ENCODE measurements around the gene LONRF3.

The LONRF3 gene

DNA sequence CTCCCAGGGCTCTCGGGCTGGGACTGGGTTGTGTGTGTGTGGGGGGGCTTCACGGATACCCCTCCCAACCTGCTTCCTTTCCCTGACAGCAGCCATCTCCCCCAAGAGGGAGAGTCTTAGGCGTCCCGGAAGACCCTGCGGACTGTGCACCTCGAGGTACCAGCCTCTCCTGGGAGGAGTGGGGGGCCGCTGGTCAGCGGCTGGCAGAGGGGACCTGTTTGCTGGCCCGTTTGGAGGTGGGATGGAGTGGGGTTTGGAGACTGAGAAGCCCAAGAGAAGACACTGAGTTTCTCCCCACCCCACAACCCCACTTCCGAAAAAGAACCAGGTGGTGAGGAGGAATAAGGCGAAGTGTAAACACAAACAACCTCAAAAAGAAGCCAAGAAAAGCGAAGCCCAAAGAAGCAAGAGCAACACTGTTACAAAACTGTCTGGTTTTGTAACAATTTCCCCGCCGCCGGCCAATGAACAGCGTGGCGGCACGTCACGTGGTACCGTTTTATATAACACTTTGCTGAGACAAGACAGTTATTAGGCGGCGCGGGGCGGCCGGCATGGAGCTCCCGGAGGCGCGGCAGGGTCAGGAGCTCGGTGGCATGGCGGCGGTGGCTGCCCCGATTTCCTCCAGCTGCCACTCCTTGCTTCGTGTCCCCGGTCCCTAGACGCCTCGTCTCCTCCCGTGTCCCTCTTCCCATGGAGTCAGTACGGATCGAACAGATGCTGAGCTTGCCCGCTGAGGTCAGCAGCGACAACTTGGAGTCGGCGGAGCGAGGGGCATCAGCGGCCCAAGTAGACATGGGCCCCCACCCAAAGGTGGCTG lies at the start of gene LONRF3:
TSS of gene LONRF3 (plus strand) at position 531 of the 820 bp plus-strand sequence. CDS start at position 694, 163 bp downstream.
- peak; percentile 59 for DNase-seq

DNA sequence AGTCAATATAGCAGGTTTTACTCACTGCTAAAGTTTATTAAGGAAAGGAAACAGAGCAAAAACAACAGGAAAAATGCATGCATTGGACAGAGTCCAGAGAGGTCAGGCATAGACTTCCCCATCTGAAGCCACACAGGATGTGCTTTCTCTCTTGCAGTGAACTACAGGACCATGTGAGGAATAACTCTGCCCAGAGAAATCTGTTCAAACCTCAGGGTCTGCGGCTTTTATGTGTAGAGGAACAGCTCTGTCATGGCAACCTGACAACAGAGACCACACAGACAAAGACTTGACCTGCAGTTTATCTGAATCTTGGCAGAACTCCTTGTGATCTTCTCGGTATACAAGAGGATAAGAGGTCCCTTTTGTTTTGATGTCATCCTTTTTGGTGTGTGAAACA lies 46.3 kb upstream of the LONRF3 start:
- DNase-seq = no peak

DNA sequence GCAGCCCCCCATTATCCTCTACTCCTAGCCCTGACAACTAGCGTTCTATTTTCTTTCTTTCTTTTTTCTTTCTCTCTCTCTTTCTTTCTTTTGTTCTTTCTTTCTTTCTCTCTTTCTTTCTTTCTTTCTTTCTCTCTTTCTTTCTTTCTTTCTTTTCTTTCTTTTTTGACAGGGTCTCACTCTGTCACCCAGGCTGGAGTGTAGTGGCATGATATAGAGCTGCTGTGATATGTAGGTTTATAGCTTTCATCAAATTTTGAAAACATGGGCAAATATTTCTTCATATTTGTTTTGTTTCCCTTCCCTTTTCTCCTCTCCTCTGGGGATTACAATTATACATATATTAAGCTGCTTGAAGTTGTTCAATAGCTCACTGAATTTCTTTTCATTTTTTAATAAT lies 39.1 kb upstream of the LONRF3 start:
- DNase-seq = no peak

DNA sequence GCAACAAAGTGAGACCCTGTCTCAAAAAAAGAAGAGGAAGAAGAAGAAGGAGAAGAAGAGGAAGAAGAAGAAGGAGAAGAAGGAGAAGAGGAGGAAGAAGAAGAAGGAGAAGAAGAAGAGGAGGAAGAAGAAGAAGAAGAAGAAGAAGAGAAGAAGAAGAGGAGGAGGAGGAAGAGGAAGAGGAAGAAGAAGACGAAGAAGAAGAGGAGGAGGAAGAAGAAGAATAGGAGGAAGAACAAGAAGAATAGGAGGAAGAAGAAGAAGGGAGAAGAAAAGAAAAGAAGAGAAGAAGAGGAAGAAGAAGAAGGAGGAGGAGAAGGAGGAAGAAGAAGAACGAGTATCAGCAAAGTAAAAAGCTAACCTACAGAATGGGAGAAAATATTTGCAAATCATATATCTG lies 33.3 kb upstream of the LONRF3 start:
- no peak for DNase-seq

DNA sequence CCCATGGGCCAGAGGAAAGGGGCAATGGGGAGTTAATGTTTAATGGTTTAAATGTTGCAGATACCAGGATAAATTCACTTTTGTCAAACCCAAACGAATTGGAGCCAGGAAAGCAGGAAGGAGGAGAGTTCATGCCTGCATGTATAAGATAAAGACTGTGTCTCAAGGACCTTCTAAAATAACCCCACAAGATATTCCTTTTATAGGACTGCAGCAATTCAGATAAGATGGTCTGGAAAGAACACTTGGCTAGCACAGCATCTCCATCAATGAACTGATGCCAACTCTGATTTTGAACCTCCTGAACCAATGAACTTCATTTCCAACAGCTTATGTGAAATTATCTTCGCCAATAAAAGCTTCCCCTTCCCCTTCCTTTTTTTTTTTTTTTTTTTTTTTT lies 31.3 kb upstream of the LONRF3 start:
- no peak for DNase-seq

DNA sequence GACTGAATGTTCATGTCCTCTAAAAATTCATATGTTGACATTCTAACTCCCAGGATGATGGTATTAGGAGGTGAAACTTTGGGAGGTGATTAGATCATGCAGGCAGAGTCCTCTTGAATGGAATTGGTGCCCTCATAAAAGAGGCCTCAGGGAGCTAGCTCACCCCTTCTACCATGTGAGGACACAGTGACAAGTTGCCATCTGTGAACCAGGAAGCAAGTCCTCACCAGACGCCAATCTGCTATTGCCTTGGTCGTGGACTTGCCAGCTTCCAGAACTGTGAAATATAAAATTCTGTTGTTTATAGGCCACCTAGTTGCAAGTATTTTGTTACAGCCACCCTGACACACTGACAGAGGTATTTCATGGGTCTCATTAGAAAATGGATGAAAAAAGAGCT lies 28.5 kb upstream of the LONRF3 start:
- DNase-seq = no peak

DNA sequence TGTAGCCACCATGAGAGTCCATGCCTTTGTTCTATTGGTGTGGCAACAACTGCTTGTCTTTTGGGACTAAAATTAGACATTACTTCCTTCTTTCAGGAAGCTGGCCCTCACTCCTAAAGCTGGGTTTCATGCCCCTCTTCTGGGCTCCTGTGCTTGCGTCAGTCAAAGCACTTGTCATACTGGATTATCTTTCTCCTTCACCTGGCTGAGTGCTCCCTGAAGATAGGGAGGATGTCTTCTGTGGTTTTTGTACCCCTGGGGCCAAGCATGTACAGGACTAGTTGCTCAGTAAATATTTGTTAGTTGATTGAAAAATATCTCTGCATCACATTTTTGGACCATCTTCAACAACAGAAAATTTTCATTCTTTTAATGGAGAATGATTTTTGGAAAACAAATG lies 26.1 kb upstream of the LONRF3 start:
- no peak for DNase-seq

DNA sequence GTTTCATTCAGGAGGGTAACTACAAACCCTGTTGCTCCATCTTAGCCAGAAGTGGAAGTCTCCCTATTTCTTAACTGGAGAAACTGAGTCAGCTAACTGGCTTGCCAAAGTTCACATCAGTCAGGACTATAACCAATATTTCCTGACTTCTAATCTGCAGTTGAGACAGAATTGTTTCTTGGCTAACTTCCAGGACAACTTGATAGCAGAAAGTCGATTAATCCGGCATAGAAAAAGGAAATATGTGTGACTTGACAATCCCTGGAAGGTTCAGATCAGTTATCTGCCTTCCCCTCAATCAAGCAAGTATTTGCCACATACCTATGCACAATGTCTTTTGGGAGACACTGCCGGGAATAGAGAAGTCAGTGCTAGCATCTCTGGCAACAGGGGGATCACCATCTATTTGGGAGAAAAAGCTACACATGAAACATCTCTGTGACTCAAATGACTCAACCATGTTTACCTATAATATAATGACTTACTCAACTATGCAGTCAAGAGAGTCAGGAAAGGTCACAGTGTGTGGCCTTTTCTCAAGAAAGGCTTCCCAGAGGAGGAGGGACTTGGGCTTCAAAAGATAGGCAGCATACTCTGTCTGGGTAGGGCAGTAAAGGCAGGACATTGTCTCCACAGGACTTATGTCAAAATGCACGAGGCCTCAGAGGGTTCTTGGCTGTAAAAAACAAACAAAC lies 12.4 kb upstream of the LONRF3 start:
- DNase-seq = no peak

DNA sequence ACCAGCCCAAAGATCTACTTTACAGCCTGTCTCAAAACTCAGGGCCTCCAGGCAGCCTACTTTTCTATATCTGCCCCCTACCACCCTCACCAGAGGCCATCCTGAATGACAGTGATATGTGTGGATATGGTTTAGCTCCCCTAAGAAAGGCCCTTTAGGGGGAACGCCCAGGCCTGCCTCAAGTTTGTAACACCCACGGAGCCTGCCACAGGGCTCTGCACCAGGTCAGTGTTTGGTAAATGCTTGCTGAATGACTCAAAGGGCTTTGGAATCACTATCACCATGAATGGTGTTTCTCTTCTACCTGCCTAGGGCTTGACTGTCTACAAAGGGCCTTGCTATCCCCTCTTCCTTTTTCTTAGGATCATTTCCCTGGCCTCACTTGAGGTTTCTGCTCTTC lies 11.3 kb upstream of the LONRF3 start:
- DNase-seq = no peak

DNA sequence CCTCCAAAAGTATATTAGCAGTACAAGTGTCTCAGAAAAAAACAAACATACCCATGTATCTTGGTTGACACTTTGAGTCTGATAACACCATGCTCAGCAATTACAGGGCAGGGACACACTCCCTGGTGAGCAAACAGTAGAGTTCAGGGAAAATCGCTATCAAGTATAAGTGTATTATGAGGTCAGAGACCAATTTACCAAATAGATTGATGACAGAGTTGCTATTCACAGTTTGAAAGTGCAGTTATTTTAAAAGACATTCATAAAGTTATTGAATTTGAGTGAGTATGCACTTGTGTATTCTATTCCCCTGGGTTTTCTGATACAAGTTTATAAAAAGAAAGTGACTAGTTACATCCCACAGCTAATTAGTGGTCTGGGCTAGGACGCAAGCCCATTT lies 10.2 kb upstream of the LONRF3 start:
- no peak for DNase-seq

DNA sequence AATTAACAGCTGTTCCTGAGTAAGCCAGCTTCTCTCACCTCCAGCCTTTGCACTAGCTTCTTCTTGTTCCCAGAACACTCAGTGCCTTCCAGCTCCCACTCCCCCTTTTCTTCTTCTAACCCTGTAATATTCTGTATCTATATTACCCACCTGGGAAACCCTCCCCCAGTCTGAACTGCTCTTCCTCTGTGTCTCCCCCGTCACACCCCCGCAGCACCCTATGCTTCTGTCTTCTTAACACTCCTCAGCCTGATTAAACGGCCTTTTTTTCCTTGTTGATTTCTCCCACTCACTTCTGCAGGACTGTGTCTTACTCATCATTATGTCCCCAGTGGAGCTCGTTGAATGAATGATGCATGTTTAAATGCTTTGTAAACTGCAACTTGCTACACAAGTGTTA lies 9.0 kb upstream of the LONRF3 start:
- no peak for DNase-seq

DNA sequence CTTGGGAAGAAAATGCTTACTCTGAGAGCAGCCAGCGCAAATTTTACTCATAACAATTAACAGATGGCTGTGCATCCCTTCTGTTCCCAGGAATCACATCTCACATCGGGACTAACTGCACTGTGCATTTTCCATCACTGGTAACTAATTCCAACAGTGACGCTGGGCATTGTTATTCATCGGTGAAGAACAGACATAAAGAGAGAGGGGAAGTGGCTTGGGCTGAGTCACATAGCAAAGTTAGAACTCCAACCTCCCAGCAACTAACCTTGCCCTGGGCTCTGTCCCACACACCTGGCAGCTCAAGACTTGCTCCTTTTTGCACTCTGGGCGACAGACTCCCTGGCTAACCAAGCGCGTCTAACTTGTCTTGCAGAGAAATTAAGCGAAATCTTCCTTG lies 6.4 kb upstream of the LONRF3 start:
- no peak for DNase-seq

DNA sequence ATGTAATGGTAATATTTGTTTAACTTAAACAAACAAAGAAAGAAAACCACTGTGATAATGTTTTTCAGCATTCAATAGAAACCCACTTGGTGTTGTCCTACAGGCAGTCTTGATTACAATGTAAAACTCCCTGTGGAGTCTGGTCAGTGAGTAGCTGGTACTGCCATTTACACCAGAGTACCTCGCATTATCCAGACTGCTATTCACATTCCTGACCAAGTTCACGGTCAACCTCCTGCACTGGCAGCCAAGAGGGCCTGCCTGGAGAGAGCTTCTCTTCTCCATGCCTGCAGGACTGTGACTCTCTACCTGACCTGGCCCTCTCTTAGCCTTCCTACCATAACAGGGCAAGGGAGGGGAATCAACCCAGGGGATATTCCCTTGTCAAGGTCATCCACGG lies 2.9 kb upstream of the LONRF3 start:
- DNase-seq = no peak

DNA sequence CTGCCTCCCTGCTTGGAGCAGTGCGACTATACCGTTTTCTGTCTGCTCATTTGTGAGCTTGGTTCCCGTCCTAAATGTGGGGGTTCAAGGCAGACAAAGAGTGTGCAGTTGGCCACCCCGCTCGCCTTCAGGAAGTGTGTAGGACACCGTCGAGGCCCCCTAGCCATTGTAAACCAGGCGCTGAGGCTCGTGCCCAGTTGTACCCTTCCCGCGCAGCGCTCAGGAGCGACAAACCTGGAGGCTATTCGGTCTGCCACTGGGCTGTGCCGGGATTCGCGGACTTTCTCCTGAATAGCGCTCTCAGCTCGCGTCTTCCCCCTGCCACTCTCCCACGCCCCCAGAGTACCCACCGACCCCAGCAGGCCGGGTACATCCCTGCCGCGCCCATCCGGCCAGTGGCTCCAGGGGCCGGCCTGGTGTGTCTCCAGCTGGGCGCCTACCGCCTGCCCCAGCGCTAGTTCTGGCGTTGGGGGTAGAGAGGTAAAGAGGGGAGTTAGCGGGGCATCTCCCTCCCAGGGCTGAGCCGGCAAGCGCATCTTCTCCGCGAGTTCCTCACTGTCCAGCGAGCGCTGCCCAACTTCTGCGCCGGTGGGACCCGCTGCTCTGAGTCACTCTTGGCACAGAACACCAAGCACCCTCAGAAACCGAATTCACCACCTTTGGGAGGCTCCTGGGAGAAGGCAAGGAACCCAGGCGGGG lies 880 bp upstream of the LONRF3 start:
- DNase-seq = no peak

DNA sequence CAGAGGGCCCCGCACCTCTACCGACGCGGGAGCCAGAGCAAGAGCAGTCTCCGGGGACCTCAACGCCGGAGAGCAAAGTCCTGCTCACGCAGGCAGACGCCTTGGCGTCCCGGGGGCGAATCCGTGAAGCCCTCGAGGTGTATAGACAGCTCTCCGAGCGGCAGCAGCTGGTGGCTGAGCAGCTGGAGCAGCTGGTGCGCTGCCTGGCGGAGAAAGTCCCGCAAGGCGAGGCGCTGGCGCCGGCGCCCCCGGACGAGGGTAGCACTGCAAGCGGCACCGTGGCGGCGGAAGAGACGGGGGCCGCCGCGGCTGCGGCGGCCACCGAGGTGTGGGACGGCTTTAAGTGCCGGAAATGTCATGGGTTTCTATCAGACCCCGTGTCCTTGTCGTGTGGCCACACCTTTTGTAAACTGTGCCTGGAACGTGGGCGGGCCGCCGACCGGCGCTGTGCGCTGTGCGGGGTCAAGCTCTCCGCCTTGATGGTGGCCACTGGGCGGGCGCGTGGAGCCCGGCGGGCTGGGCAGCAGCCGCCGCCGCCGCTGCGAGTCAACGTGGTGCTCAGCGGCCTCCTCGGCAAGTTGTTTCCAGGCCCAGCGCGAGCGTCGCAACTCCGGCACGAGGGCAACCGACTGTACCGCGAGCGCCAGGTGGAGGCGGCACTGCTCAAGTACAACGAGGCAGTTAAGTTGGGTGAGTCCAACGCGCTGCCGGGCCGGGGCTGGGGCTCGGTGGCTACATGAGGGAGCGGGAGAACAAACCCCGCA lies 672 bp downstream of the LONRF3 start:
- peak; percentile 51 for DNase-seq

DNA sequence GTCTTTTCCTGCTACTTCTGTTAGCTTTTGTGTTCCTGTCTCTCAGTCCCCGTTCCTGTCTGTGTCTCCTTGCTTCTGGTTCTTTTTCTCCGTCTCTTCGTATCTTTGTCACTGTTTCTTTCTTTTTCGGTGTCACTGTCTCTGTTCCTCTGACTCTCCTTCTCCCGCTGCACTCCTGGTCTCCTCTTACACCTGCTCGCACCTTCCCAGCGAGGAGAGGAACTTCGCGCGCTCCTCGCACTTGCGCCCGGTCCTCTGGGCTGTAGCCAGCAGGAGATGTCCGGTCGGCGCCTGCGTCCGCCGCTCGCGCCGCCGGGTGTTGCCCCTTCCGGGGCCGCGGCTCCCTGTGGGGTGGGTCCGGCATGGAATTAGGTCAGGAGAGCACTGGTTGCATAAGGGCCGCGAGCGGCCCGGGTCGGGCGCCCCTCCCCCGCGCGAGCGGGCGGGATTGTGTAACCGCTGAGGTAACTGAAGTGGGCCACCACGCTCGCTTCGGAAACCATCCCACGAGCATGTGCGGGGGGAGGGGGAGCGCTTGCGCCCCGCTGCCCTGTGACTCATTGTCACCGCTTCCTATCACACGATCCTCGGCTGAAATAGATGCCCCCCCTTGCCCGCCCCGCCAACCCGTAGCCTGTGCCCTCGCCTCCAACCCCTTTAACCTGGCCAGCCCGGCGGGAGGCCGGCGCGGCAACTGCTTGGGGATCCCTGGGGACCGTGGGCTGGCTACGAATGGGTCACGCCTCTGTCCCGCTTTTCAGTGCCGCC lies 1.6 kb downstream of the LONRF3 start:
- DNase-seq = peak; percentile 48

DNA sequence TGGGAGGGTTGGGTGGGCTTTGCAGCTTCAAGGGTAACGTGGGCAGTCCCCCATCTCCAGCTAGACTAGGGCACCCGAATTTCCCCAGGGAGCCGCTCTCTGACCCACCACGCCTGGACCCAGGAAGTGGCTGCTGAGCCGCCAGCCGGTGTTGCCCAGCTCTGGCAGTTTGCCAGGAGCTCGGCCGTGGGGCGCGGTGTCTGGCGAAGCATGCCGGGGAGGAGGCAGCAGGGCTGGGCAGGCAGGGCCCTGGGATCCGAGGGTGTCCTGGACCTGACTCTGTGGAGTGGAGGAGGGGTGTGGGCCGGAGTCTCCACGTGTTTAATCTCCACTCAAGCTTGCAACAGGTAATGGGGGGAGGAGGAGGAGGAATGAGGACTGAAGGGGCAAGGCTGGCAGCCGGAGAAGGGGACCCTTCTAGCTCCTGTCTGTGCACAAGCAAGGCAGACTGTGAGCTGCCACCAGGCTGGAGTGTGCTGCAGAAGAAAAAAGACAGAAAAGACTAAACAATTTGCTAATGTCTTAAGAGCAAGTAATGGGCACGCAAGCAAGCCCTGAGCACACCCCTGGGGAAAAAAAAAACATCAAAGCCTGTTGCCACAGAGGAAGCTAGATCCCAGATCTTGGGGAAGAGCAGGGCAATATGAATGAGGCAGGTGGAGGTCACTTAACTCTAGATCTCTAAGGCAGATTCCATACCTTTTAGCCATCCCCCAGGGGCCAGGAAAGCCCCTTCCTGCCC lies 2.4 kb downstream of the LONRF3 start:
- peak; percentile 42 for DNase-seq

DNA sequence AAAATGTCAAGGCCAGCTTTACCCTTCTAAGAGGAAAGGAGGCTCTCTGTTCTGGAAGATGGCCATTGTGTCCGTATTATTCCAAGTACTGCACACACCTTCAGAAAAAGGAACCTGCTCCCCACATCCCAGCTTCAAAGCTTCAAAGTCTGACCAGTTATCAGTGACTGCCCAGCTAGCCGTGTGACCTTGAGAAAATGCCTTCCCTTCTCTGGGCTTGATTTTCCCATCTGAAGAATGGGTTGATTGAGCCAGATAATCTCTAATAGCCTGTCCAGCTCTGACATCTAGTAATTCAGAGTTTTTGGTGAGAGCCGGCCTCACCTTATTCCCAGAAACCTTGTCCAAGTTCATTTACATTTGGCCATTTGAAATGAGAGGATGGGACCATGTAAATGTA lies 3.0 kb downstream of the LONRF3 start:
- DNase-seq = no peak

DNA sequence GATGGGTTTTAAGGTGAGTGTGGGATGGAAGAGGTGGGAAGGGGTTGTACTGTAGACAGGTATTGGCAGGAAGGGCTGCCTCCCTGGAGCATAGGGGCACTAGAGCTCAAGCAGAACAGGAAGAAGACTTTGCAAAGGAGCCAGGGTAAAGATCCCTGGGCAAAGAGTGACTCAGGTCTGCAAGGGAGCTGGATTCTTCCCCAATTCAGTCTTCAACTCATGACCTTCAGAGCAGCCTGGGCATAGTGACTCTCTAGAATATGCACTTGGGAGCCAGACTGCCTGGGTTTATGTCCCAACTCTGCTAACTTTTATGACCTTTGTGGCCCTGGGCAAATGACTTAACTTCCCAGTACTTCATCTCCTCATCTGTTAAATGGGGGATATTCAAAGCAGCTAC lies 4.0 kb downstream of the LONRF3 start:
- DNase-seq = no peak

DNA sequence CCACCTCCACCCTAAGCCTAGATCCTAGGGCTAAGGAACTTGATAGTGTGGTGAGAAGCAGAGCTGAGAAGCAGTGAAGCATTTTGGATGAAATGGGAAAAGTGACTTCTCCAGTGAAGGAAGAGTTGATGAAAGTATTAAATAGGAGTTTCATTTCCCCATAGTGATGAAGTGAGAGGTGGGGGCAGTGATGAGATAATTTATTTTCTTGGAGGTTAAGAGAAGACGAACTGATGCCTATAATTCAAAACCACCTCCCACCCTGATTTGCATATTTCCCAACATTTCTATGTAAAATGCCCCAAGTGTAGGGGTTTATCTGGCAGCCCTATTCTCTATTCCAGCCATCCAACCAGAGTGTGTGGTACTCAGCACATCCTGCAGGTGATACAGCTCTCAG lies 6.3 kb downstream of the LONRF3 start:
- DNase-seq = no peak

DNA sequence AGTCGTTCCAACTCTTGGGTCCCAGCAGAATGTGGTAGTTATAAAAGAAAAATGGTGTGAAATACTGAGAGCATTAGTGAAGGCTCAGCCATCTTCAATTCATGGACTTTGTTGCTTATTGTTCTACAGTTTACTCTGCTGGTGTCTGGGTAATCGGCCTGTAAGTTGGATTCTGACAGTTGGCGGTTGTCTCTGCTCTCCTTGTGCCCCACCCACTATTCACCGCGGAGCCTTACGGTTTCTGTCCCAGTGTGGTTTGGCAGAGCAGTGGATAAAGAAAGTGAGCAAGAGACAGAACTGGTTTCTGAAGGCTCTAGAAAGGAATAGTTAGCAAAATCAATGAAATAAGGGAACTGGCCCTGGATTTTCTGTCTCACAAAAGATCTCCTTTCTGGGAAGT lies 9.1 kb downstream of the LONRF3 start:
- DNase-seq = no peak

DNA sequence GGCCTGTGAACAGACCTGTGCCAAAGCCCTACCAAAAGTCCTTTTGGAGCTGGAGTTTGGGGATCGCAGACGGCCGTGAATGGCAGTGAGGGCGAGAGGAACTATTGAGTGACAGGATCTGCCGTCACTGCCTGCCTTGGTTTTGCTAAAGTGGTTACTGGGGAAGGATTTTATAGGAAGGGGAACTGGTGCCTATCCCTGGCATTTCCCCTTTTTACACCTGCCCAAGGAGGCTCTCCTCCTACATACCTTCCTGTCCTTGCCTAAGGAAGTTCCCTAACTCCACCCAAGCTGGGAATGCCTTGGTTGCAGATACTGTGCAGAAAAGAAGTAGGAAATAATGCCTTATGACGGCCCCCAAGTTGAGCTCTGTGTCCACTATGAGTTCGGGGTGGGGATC lies 14.5 kb downstream of the LONRF3 start:
- no peak for DNase-seq

Data from activated CD4-positive, CD25-positive, alpha-beta regulatory T cell treated with anti-CD3 and anti-CD28 coated beads, Interleukin-2, amount 50 U/mL, for 72 hours (primary cell).